Fibroblast of lung (primary cell): ENCODE results near the gene SPATS2L. TPM values are rescaled to one million over a fixed set of nuclear protein-coding genes. Genes with fewer than 3 reads are reported as not detected.

ENCODE experiments used
- DNase-seq, 2 donors: peaks; one replicate each; pipeline versions ENCODE4 v3.0.0 to v3.0.0-alpha.2; 2010; ENCODE audit warnings: low read depth in 2 of 2
- H2AFZ ChIP-seq: 2 replicates; pipeline ENCODE4 v1.5.1; 2012; ENCODE audit warnings: low read length, control low read depth, inconsistent platforms
- H3K27ac ChIP-seq: 2 replicates; pipeline ENCODE4 v1.5.1; 2011; ENCODE audit warnings: low read length, control low read depth; ENCODE audit not compliant: insufficient read depth
- H3K27me3 ChIP-seq: 2 replicates; pipeline ENCODE4 v1.5.1; 2011; ENCODE audit warnings: mild to moderate bottlenecking, low read length; ENCODE audit not compliant: control insufficient read depth, insufficient read depth
- H3K36me3 ChIP-seq: 2 replicates; pipeline ENCODE4 v1.5.1; 2011; ENCODE audit warnings: low read length; ENCODE audit not compliant: control insufficient read depth, insufficient read depth
- H3K4me1 ChIP-seq: 2 replicates; pipeline ENCODE4 v1.5.1; 2011; ENCODE audit warnings: low read length; ENCODE audit not compliant: control insufficient read depth, insufficient read depth; ENCODE audit errors: extremely low read depth
- H3K4me2 ChIP-seq: 2 replicates; pipeline ENCODE4 v1.5.1; 2011; ENCODE audit warnings: low read length, control low read depth; ENCODE audit not compliant: insufficient read depth; ENCODE audit errors: extremely low read depth
- H3K4me3 ChIP-seq, 4 experiments: fragments of 200-600 bp in 1 of 4; sonication (generic) in 1 of 4; replicated peaks in 1 of 4; 2 replicates each; pipeline ENCODE4 v1.5.1; 2011 to 2016; ENCODE audit warnings: low read length in 4 of 4, low read depth in 3 of 4, mild to moderate bottlenecking in 3 of 4, control low read depth in 2 of 4, inconsistent platforms in 1 of 4, mixed read lengths in 1 of 4; ENCODE audit not compliant: insufficient read depth in 1 of 4; ENCODE audit errors: control extremely low read depth in 1 of 4
- H3K79me2 ChIP-seq: 2 replicates; pipeline ENCODE4 v1.5.1; 2012; ENCODE audit warnings: mild to moderate bottlenecking, low read length, inconsistent platforms; ENCODE audit not compliant: control insufficient read depth, insufficient read depth
- H3K9ac ChIP-seq: 2 replicates; pipeline ENCODE4 v1.5.1; 2011; ENCODE audit warnings: mild to moderate bottlenecking, low read length, control low read depth; ENCODE audit not compliant: insufficient read depth
- H3K9me3 ChIP-seq: 2 replicates; pipeline ENCODE4 v1.5.1; 2012; ENCODE audit warnings: low read depth, low read length; ENCODE audit not compliant: control insufficient read depth, insufficient read depth
- H4K20me1 ChIP-seq: 2 replicates; pipeline ENCODE4 v1.5.1; 2011; ENCODE audit warnings: low read length; ENCODE audit not compliant: control insufficient read depth, insufficient read depth; ENCODE audit errors: extremely low read depth
- EZH2 ChIP-seq: IDR thresholded peaks from 2 replicates; pipeline ENCODE4 v1.5.1; 2012; ENCODE audit warnings: low read length, control low read depth, mild to moderate bottlenecking; ENCODE audit errors: missing control alignments
- polyA plus RNA-seq, 2 donors: library from polyadenylated mRNA; depleted of rRNA in 1 of 2; stranded (reverse) in 1 of 2; unstranded in 1 of 2; fragments of >200 nt; gene quantifications; 2 replicates each; pipeline ENCODE4 v1.2.1, GENCODE V29; 2011 to 2012; ENCODE audit warnings: missing spikeins in 1 of 2
- total RNA-seq: library from RNA; depleted of rRNA; stranded (reverse); fragments of >200 nt; gene quantifications from 2 replicates; pipeline ENCODE4 v1.2.1, GENCODE V29; 2014
- TF ChIP-seq, protein P1 (sequence below), 2 donors: IDR thresholded peaks in 1 of 2; conservative IDR thresholded peaks in 1 of 2; 1 replicate in 1 of 2; 2 replicates in 1 of 2; pipeline ENCODE4 v1.5.1; 2011 to 2012; ENCODE audit warnings: low read length in 2 of 2, control low read depth in 1 of 2, inconsistent platforms in 1 of 2, low read depth in 1 of 2, mild to moderate bottlenecking in 1 of 2

The SPATS2L gene
- total and polyA plus RNA-seq, 2 donors (not counting 1 experiment from before 2014, with no cell fraction given): 73.8 to 291 TPM

GRCh38 chr2:200288670-200289429 is 17.6 kb upstream of the SPATS2L start:
- Histone ChIP-seq H4K20me1 (no peaks in the 10 kb centered on the region), H3K4me1 (peaks cover 3% of the 10 kb centered on the region), H2AFZ (no peak overlapping the region), H3K79me2 (no peaks in the 10 kb centered on the region), H3K27ac (no peak overlapping the region), H3K9me3 (no peaks in the 10 kb centered on the region), H3K9ac (no peak overlapping the region), H3K4me3 (no peak overlapping the region), H3K4me2 (no peak overlapping the region), H3K27me3 (no peaks in the 10 kb centered on the region), H3K36me3 (no peaks in the 10 kb centered on the region)
- peak; percentile 20 to 76 for DNase-seq
- TF ChIP-seq, protein P1, sequence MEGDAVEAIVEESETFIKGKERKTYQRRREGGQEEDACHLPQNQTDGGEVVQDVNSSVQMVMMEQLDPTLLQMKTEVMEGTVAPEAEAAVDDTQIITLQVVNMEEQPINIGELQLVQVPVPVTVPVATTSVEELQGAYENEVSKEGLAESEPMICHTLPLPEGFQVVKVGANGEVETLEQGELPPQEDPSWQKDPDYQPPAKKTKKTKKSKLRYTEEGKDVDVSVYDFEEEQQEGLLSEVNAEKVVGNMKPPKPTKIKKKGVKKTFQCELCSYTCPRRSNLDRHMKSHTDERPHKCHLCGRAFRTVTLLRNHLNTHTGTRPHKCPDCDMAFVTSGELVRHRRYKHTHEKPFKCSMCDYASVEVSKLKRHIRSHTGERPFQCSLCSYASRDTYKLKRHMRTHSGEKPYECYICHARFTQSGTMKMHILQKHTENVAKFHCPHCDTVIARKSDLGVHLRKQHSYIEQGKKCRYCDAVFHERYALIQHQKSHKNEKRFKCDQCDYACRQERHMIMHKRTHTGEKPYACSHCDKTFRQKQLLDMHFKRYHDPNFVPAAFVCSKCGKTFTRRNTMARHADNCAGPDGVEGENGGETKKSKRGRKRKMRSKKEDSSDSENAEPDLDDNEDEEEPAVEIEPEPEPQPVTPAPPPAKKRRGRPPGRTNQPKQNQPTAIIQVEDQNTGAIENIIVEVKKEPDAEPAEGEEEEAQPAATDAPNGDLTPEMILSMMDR (conservative IDR thresholded peaks at IDR 0.05 in 1 of 2, IDR thresholded peaks at IDR 0.05 in 1 of 2; ENCODE audit: low read depth in 1 of 2, low read length in 2 of 2): no peak
- no peak for TF ChIP-seq EZH2

DNA sequence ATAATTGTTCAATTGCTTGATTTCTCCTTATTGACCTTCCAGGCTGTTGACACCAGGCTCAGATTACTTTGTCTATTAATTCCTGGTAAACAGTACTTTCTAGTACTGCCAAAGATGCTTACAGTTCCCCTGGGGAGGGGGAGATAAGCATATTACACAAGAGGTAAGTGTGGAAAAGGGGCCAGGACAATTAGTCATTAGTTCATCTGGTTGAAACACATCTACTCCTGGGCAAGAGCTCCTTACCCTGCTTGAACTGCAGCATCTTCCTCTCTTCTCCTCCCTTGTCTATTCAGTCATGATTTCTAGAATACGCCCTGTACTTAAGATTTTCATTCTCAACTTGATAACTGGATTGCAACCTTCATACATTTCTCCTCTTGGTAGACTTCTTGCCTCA is 10.4 kb upstream of the SPATS2L start:
- Histone ChIP-seq H3K9me3 (no peaks in the 10 kb centered on the region), H3K36me3 (no peaks in the 10 kb centered on the region), H3K79me2 (no peaks in the 10 kb centered on the region), H3K4me3 (no peak overlapping the region), H3K27me3 (no peaks in the 10 kb centered on the region), H2AFZ (no peak overlapping the region), H3K4me1 (peaks cover 6% of the 10 kb centered on the region), H4K20me1 (no peaks in the 10 kb centered on the region), H3K27ac (no peak overlapping the region), H3K4me2 (no peak overlapping the region), H3K9ac (no peak overlapping the region)
- no peak for DNase-seq
- no peak for TF ChIP-seq EZH2
- TF ChIP-seq, protein P1 (conservative IDR thresholded peaks at IDR 0.05 in 1 of 2, IDR thresholded peaks at IDR 0.05 in 1 of 2; ENCODE audit: low read depth in 1 of 2, low read length in 2 of 2): no peak

- Histone ChIP-seq H3K27me3 (no peaks in the 10 kb centered on the region), H3K9ac (no peak overlapping the region), H3K4me1 (peaks cover 6% of the 10 kb centered on the region), H3K27ac (no peak overlapping the region), H3K36me3 (no peaks in the 10 kb centered on the region), H3K4me3 (no peak overlapping the region), H2AFZ (no peak overlapping the region), H4K20me1 (no peaks in the 10 kb centered on the region), H3K9me3 (no peaks in the 10 kb centered on the region), H3K4me2 (no peak overlapping the region), H3K79me2 (no peaks in the 10 kb centered on the region)
- TF ChIP-seq, protein P1 (conservative IDR thresholded peaks at IDR 0.05 in 1 of 2, IDR thresholded peaks at IDR 0.05 in 1 of 2; ENCODE audit: low read depth in 1 of 2, low read length in 2 of 2): no peak
- no peak for TF ChIP-seq EZH2
- DNase-seq: no peak
Measured at GRCh38 chr2:200297100-200297499, 9.4 kb upstream of the SPATS2L start.
